ENCODE data around the gene CARS2. TPM values are rescaled to one million over a fixed set of nuclear protein-coding genes. Genes with fewer than 3 reads are reported as not detected.

CARS2 gene
- total RNA-seq, 1 experiment from 2014 or later = 52.9 TPM

- ChIA-PET POLR2A (no interaction called here), CTCF (no interaction called here)
Observed at GRCh38 chr13:110640591-110641029, 65.3 kb downstream of the CARS2 start.

GRCh38 chr13:110639935-110640334, 66.0 kb downstream of the CARS2 start:
- ChIA-PET RAD21 (ENCODE audit: low non-redundant PET in 1 of 2, low total read pairs in 2 of 2, uncharacterized antibody in 2 of 2, unreplicated experiment in 2 of 2) (no interaction called here), CTCF (no interaction called here), POLR2A (no interaction called here)
- Histone ChIP-seq H3K9me3 (ENCODE audit: control insufficient read depth in 1 of 2, insufficient read depth in 1 of 2, low read depth in 1 of 2, low read length in 2 of 2) (no peaks in the 10 kb centered on the region), H3K79me2 (ENCODE audit: insufficient read depth, low read length) (peaks cover 8% of the 10 kb centered on the region; the same call in 1 of the 2 replicates), H3K4me1 (ENCODE audit: control insufficient read depth in 1 of 2, insufficient read depth in 2 of 2, low read length in 2 of 2) (peaks cover 0 to under 1% of the 10 kb centered on the region in 2 experiments; a peak in 1 of 4 replicates), H3K27me3 (ENCODE audit: insufficient read depth, low read length) (no peaks in the 10 kb centered on the region), H3K9me2 (ENCODE audit: insufficient read depth) (no peaks in the 10 kb centered on the region), H3K9ac (ENCODE audit: low read length) (no peak overlapping the region), H3K36me3 (ENCODE audit: control insufficient read depth in 1 of 2, insufficient read depth in 2 of 2, low read length in 2 of 2) (peaks cover 20 to 45% of the 10 kb centered on the region in 2 experiments; a peak in 3 of 4 replicates), H3K4me2 (ENCODE audit: low read length) (no peak overlapping the region), H2AFZ (ENCODE audit: low read depth, low read length, poor library complexity, severe bottlenecking) (no peak overlapping the region), H3K27ac (ENCODE audit: low read depth, low read length) (no peak overlapping the region), H4K20me1 (ENCODE audit: insufficient read depth) (no peaks in the 10 kb centered on the region), H3K4me3 (replicated peaks in 1 of 2; ENCODE audit: low read depth in 1 of 2, low read length in 2 of 2) (no peak overlapping the region)
- no peak for TF ChIP-seq SP1 (IDR thresholded peaks at IDR 0.05; ENCODE audit: low read depth)
- ATAC-seq (no peak), DNase-seq (ENCODE audit: low read depth, low spot score) (no peak)
- no TSS peak for BruUV-seq (replicated peaks)
- intact Hi-C loops (cut with micrococcal nuclease) = no loop called here

More at GRCh38 chr13:110640591-110641029, 65.3 kb downstream of the CARS2 start:
- Histone ChIP-seq H3K4me1 (ENCODE audit: control insufficient read depth in 1 of 2, insufficient read depth in 2 of 2, low read length in 2 of 2) (no peaks in the 10 kb centered on the region), H3K9me2 (ENCODE audit: insufficient read depth) (no peaks in the 10 kb centered on the region), H4K20me1 (ENCODE audit: insufficient read depth) (no peaks in the 10 kb centered on the region), H3K36me3 (ENCODE audit: control insufficient read depth in 1 of 2, insufficient read depth in 2 of 2, low read length in 2 of 2) (peaks cover 20 to 39% of the 10 kb centered on the region in 2 experiments; a peak in 3 of 4 replicates), H3K27ac (ENCODE audit: low read depth, low read length) (no peak overlapping the region), H3K4me2 (ENCODE audit: low read length) (no peak overlapping the region), H3K79me2 (ENCODE audit: insufficient read depth, low read length) (peaks cover 2% of the 10 kb centered on the region; the same call in 1 of the 2 replicates), H3K4me3 (replicated peaks in 1 of 2; ENCODE audit: low read depth in 1 of 2, low read length in 2 of 2) (no peak overlapping the region), H3K9ac (ENCODE audit: low read length) (no peak overlapping the region), H3K9me3 (ENCODE audit: control insufficient read depth in 1 of 2, insufficient read depth in 1 of 2, low read depth in 1 of 2, low read length in 2 of 2) (no peaks in the 10 kb centered on the region), H3K27me3 (ENCODE audit: insufficient read depth, low read length) (no peaks in the 10 kb centered on the region), H2AFZ (ENCODE audit: low read depth, low read length, poor library complexity, severe bottlenecking) (no peak overlapping the region)
- BruUV-seq (replicated peaks) = no TSS peak
- no peak for DNase-seq (ENCODE audit: low read depth, low spot score)
- RAD21 ChIA-PET (ENCODE audit: low non-redundant PET in 1 of 2, low total read pairs in 2 of 2, uncharacterized antibody in 2 of 2, unreplicated experiment in 2 of 2) = no interaction called here
- intact Hi-C loops (cut with micrococcal nuclease) = no loop called here
- TF ChIP-seq JUND (IDR thresholded peaks at IDR 0.05) (no peak), TCF7L2 (IDR thresholded peaks at IDR 0.05; ENCODE audit: borderline replicate concordance, extremely low read depth, insufficient read depth, insufficient read length) (no peak), ATF3 (IDR thresholded peaks at IDR 0.05) (no peak), SP1 (IDR thresholded peaks at IDR 0.05; ENCODE audit: low read depth) (no peak), POLR2A (IDR thresholded peaks at IDR 0.05; ENCODE audit: borderline replicate concordance, extremely low read depth, insufficient read depth, insufficient read length) (no peak)
- ATAC-seq = no peak

All from HCT116 (cell line).